CD4-positive, alpha-beta T cell treated with Interleukin-1 beta for 1 hour (primary cell): ENCODE data around the gene SLC25A33.
"Not testable (repeated sequence)": the region's sequence is repeated elsewhere in the genome, so short reads cannot be mapped to it uniquely, and the experiment has no call there.

Experiments
- DNase-seq, 2 donors: peaks; one replicate each; pipeline ENCODE4 v3.0.0-alpha.2; 2020 to 2022

Gene SLC25A33

GRCh38 chr1:9539829-9540550 lies 725 bp downstream of the SLC25A33 start:
- DNase-seq, result peak; percentile 59 to 66

GRCh38 chr1:9542430-9542829 lies 3.2 kb downstream of the SLC25A33 start:
- no peak for DNase-seq

GRCh38 chr1:9544926-9545325 lies 5.7 kb downstream of the SLC25A33 start:
- no peak for DNase-seq

- no peak for DNase-seq
Measured at GRCh38 chr1:9549955-9550546, 10.8 kb downstream of the SLC25A33 start.

GRCh38 chr1:9551984-9552383 lies 12.7 kb downstream of the SLC25A33 start:
- no peak for DNase-seq

GRCh38 chr1:9553736-9554144 lies 14.5 kb downstream of the SLC25A33 start:
- DNase-seq, result no peak

- no peak for DNase-seq
Measured at GRCh38 chr1:9555942-9556341, 16.7 kb downstream of the SLC25A33 start.

- DNase-seq, result no peak
Measured at GRCh38 chr1:9557624-9558023, 18.4 kb downstream of the SLC25A33 start.

- no peak for DNase-seq
Measured at GRCh38 chr1:9558271-9558945, 19.1 kb downstream of the SLC25A33 start.

GRCh38 chr1:9558946-9559545 lies 19.8 kb downstream of the SLC25A33 start:
- no peak for DNase-seq

- peak; percentile 3 to 25 for DNase-seq
Measured at GRCh38 chr1:9559673-9560072, 20.4 kb downstream of the SLC25A33 start.

- not testable (repeated sequence) for DNase-seq
Measured at GRCh38 chr1:9560090-9560489, 20.8 kb downstream of the SLC25A33 start.

- peak; percentile 11 to 27 for DNase-seq
Measured at GRCh38 chr1:9561429-9561828, 22.2 kb downstream of the SLC25A33 start.

GRCh38 chr1:9569267-9569666 lies 30.0 kb downstream of the SLC25A33 start:
- DNase-seq, result no peak

- DNase-seq, result not testable (repeated sequence)
Measured at GRCh38 chr1:9570886-9571529, 31.7 kb downstream of the SLC25A33 start.

- peak in 1 of 2 donors; percentile 35 for DNase-seq
Measured at GRCh38 chr1:9573723-9574122, 34.5 kb downstream of the SLC25A33 start.

GRCh38 chr1:9575486-9575885 lies 36.2 kb downstream of the SLC25A33 start:
- DNase-seq, result no peak

GRCh38 chr1:9576903-9577302 lies 37.6 kb downstream of the SLC25A33 start:
- no peak for DNase-seq

GRCh38 chr1:9577423-9577822 lies 38.2 kb downstream of the SLC25A33 start:
- no peak for DNase-seq

- no peak for DNase-seq
Measured at GRCh38 chr1:9580942-9581341, 41.7 kb downstream of the SLC25A33 start.

GRCh38 chr1:9586147-9586766 lies 47.0 kb downstream of the SLC25A33 start:
- DNase-seq, result no peak

- peak; percentile 94 to 96 for DNase-seq
Measured at GRCh38 chr1:9588551-9589143, 49.4 kb downstream of the SLC25A33 start, which contains the start of gene TMEM201. Gene TMEM201, plus strand, starts transcription at chr1:9588911. Its CDS starts 20 bp downstream, at chr1:9588931.
